ENCODE data around the gene LRRC37A3. TPM values are rescaled to one million over a fixed set of nuclear protein-coding genes. Genes with fewer than 3 reads are reported as not detected.
"Not testable (repeated sequence)": the region's sequence is repeated elsewhere in the genome, so short reads cannot be mapped to it uniquely, and the experiment has no call there.

The LRRC37A3 gene
- total RNA-seq: 60.7 TPM

GRCh38 chr17:64919289-64920025, at the start of gene LRRC37A3:
Gene LRRC37A3 (minus strand): TSS chr17:64919478. CDS start chr17:64897257, 22,221 bp downstream.
- peak; percentile 78 to 80 for DNase-seq (ENCODE audit: low spot score in 2 of 2)
- FAIRE-seq: not testable (repeated sequence)

DNA sequence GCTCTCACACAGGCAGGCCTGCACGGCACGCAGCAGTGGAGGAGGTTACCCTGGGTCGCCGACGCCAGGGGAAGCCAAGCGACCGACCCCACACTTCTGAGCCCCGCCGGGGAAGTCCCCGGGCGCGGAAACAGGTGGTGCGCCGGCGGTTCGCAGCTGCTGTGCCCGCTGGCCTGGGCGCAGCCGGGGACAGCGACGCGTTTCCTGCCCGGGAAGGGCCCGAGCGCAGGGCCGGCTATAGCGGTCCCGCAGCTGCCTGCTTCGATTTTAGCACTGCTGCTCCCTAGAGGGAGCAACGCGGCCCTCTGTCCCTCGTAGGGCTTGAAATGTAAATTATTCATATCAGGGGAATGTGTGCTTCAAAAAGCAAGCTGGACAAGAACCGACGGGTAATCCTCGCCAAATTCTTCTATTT, 46.6 kb upstream of the LRRC37A3 start:
- peak in 1 of 2 donors; percentile 37 for DNase-seq (ENCODE audit: low spot score in 2 of 2)
- FAIRE-seq: not testable (repeated sequence)

DNA sequence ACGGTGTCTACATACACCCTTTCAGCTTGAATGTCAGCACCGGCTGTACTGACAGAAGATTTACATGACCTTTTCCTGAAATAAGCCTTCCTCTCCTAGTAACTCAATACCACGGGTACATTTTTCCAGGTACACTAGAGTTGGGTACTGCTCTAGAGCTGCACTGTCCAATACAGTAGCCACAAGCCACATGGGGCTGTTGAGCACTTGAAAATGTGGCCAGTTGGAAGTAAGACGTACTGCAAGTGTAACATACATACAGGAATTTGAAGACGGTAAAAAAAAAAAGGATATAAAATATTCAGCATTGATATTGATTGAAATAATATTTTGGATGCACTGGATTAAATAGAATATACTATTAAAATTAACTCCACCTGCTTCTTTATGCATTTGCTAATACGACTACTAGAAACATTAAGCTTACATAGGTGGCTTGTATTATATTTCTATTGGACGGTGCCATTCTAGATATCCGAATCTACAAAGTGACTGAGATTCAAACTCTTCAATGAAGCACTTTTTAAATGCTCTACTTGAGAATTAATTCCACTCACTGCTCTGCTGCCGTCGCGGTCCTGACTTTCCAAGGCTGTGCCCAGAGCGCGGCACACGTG, 46.1 kb upstream of the LRRC37A3 start:
- not testable (repeated sequence) for DNase-seq (ENCODE audit: low spot score in 2 of 2); FAIRE-seq

DNA sequence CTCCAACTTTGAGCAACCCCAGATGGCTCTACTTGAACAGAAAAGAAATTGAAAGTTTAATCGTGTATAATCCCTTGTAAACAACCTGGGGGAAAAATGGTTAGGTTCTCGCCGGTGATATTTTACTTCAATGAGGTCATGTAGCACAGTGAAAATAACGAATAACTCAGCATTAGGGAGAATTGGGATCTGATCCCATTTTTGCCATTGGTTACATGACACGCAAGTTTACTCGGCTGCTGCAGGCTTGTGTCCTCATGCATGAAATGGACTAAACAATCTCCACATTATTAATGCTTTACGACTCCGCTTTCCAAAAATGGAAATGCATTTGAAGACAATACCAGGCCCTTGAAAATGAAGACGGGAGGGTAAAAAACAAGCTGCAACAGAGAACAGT, 45.5 kb upstream of the LRRC37A3 start:
- FAIRE-seq (no peak), DNase-seq (ENCODE audit: low spot score in 2 of 2) (no peak)

DNA sequence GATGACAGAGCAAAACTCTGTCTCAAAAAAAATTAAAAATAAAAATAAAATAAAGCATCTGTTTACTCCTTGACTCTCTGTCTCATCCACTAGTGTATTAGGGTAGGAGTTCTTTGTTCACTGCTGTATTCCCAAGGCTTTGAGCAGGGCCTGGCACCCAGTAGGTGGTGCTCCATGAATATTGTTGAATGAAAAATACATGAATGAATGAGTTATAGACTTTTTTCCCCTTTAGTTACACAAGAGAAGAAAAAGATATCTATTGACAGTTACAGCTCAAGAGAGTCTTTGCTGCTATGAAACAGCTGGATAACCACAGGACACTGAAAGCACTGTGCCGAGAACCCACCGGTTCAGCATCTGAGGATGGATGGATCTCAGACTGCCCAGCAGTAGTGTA, 44.5 kb upstream of the LRRC37A3 start:
- not testable (repeated sequence) for FAIRE-seq; DNase-seq (ENCODE audit: low spot score in 2 of 2)

GRCh38 chr17:64961563-64962378, 42.5 kb upstream of the LRRC37A3 start:
- DNase-seq (ENCODE audit: low spot score in 2 of 2): not testable (repeated sequence)
- peak; percentile 40 for FAIRE-seq

- FAIRE-seq: no peak
- no peak for DNase-seq (ENCODE audit: low spot score in 2 of 2)
Measured at GRCh38 chr17:64951877-64952276, 32.6 kb upstream of the LRRC37A3 start.

DNA sequence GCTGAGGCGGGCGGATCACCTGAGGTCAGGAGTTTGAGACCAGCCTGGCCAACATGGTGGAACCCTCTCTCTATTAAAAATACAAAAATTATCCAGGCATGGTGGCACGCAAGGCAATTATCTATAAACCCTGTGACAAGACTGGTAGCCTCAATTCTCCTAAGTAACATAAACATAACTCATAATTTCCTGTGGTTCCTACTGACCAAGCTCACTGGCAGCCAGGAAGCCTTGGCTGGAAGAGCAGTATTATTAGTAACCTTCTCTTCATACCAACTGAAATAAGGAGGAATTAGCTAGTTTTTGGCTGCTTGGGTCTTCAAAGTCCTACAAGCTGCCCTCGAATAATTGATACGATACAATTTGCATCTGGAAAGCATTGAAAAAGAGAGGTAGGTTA, 31.6 kb upstream of the LRRC37A3 start:
- FAIRE-seq (no peak), DNase-seq (ENCODE audit: low spot score in 2 of 2) (no peak)

DNA sequence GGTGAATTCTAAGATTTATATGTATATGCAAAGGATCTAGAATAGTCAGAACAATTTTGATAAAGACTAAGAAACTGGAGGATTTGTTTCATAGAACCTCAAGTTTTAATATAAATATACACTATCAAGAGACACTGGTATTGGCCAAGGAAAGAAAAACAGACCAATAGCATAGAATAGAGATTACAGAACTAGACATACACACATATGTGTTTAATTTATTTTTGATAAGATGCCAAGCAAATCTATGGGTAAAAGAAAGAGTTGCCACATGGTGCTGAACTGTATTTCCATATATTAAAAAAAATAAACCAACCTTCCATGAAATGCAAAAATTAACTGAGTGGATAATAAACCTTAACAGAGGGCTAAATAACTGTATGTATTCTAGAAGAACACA, 27.9 kb upstream of the LRRC37A3 start:
- DNase-seq (ENCODE audit: low spot score in 2 of 2): no peak
- FAIRE-seq: no peak

- DNase-seq (ENCODE audit: low spot score in 2 of 2): no peak
- FAIRE-seq: no peak
Measured at GRCh38 chr17:64941761-64942160, 22.5 kb upstream of the LRRC37A3 start.

GRCh38 chr17:64941045-64941444, 21.8 kb upstream of the LRRC37A3 start:
- DNase-seq (ENCODE audit: low spot score in 2 of 2): no peak
- no peak for FAIRE-seq

- FAIRE-seq (no peak), DNase-seq (ENCODE audit: low spot score in 2 of 2) (no peak)
Measured at GRCh38 chr17:64940055-64940454, 20.8 kb upstream of the LRRC37A3 start.

DNA sequence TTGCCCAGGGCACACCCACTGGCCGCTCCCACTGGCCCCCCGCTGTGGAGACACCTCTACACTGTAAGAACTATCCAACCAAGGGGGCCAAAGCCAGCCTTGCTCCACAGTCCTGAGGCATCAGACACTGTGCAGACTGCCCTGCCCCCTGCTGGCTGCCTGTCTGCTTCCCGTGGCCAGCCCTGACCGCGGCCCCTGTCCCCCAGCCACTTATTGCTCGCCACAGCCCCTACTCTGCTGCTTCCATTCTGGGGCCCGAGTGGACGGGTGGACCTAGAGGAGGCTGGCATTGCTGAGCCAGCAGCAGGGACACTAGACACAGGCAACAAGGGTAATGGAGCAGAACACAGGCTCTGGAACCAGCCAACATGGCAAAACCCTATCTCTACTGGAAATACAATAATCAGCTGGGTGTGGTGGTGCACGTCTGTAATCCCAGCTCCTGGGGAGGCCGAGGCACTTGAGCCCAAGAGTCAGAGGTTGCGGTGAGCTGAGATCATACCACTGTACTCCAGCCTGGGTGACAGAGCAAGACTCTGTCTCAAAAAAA, 19.7 kb upstream of the LRRC37A3 start:
- FAIRE-seq (no peak), DNase-seq (ENCODE audit: low spot score in 2 of 2) (no peak)

DNA sequence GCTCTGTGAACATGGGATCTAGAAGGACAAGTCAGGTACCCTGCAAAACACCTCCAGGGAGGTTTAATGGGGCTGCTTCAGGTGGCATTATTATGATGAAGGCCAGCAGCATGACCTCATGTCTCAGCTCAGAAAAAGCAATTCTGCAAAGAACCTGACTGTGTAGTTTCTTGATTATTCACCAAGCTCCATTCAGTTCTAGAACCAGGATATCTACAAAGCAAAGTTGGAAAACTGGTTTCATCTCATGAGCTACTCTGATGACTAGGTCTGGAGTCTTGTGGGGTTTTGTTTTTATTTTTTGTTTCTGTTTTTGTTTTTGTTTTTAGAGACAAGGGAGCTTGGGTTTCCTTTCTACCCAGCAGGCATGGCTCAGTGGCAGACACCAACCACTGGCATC, 19.0 kb upstream of the LRRC37A3 start:
- no peak for DNase-seq (ENCODE audit: low spot score in 2 of 2)
- FAIRE-seq: no peak

DNA sequence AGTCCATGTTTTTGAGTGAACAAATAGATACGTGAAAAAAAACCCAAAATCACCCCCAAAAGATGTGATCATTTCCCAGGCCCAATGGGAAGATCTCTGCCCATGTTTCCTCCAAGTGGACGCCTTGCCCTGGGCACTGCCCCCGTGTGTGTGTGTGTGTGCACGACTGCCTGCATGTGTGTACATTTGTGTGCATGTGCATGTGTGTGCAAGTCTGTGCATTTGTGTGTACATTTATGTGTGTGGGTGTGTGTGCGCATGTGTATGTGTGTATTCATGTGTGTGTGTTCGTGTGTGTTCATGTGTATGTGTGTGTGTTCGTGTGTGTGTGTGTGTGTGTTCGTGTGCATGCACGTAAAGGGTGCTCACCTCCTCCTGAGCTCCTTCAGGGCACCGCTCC, 16.8 kb upstream of the LRRC37A3 start:
- DNase-seq (ENCODE audit: low spot score in 2 of 2): no peak
- FAIRE-seq: no peak

- FAIRE-seq; DNase-seq (ENCODE audit: low spot score in 2 of 2): not testable (repeated sequence)
Measured at GRCh38 chr17:64934284-64934778, 15.1 kb upstream of the LRRC37A3 start.

- FAIRE-seq; DNase-seq (ENCODE audit: low spot score in 2 of 2): not testable (repeated sequence)
Measured at GRCh38 chr17:64932850-64933249, 13.6 kb upstream of the LRRC37A3 start.

GRCh38 chr17:64930374-64930773, 11.1 kb upstream of the LRRC37A3 start:
- DNase-seq (ENCODE audit: low spot score in 2 of 2); FAIRE-seq: not testable (repeated sequence)

- not testable (repeated sequence) for FAIRE-seq; DNase-seq (ENCODE audit: low spot score in 2 of 2)
Measured at GRCh38 chr17:64929419-64930209, 10.3 kb upstream of the LRRC37A3 start.

GRCh38 chr17:64928701-64929100, 9.4 kb upstream of the LRRC37A3 start:
- not testable (repeated sequence) for FAIRE-seq; DNase-seq (ENCODE audit: low spot score in 2 of 2)

Measured in frontal cortex (tissue), 4 donors.